B cell (primary cell): Measurements from ENCODE around the gene ABCA7.

Experiments used
- CTCF ChIP-seq: fragments of 200-600 bp; IDR thresholded peaks from one replicate; pipeline ENCODE4 v1.8.0; 2022; ENCODE audit warnings: antibody characterized with exemption, mild to moderate bottlenecking
- EZH2 ChIP-seq: IDR thresholded peaks from 2 replicates; pipeline ENCODE4 v1.6.1; 2012; ENCODE audit warnings: borderline replicate concordance, low read depth, mild to moderate bottlenecking, moderate library complexity, low read length; ENCODE audit not compliant: insufficient read depth, poor library complexity, severe bottlenecking

- no peak for TF ChIP-seq CTCF
- no peak for TF ChIP-seq EZH2
Observed at GRCh38 chr19:1105873-1106840, 66.2 kb downstream of the ABCA7 start.
